ENCODE results near the gene MYLK.
A peak's percentile ranks its signal among the peaks of the same experiment; 100 is the strongest.
"Not testable (repeated sequence)": the region's sequence is repeated elsewhere in the genome, so short reads cannot be mapped to it uniquely, and the experiment has no call there.

Gene MYLK

DNA sequence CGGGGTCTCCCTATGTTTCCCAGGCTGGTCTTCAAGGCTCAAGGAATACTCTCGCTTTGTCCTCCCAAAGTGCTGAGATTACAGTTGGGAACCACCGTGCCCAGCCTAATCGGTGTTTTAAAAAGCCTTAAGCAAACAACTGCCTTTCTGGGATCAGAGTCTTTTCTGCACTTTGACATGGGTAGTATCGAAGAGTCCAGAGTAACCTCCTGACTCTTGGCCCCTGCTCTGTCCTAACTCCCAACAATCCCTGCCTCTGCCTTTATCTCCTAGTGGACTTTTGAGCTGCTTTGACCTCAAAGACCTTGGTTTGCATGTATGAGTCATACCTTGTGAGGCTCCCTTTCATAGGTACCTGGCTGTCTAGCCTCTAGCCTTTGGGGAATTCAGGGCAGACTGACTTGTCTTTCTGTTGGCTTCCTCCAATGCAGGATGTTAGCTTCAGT, 278.3 kb downstream of the MYLK start:
- no peaks in the 10 kb centered on the region for H3K27me3 ChIP-seq (ENCODE audit: insufficient read depth, poor library complexity, severe bottlenecking)
- no peak overlapping the region for H3K4me3 ChIP-seq (ENCODE audit: severe bottlenecking)
- peak overlapping the region; percentile 94 for H3K27ac ChIP-seq (ENCODE audit: poor library complexity, severe bottlenecking)
- no peaks in the 10 kb centered on the region for H3K9me3 ChIP-seq (ENCODE audit: severe bottlenecking)
- DNase-seq (ENCODE audit: low spot score), result no peak
- H3K36me3 ChIP-seq (ENCODE audit: low read depth), result peaks cover 19% of the 10 kb centered on the region
- peak; percentile 60 for ATAC-seq (ENCODE audit: low read depth)
- peaks cover 56% of the 10 kb centered on the region for H3K4me1 ChIP-seq (ENCODE audit: insufficient read depth, poor library complexity, severe bottlenecking)
- TF ChIP-seq, protein P1, sequence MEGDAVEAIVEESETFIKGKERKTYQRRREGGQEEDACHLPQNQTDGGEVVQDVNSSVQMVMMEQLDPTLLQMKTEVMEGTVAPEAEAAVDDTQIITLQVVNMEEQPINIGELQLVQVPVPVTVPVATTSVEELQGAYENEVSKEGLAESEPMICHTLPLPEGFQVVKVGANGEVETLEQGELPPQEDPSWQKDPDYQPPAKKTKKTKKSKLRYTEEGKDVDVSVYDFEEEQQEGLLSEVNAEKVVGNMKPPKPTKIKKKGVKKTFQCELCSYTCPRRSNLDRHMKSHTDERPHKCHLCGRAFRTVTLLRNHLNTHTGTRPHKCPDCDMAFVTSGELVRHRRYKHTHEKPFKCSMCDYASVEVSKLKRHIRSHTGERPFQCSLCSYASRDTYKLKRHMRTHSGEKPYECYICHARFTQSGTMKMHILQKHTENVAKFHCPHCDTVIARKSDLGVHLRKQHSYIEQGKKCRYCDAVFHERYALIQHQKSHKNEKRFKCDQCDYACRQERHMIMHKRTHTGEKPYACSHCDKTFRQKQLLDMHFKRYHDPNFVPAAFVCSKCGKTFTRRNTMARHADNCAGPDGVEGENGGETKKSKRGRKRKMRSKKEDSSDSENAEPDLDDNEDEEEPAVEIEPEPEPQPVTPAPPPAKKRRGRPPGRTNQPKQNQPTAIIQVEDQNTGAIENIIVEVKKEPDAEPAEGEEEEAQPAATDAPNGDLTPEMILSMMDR (IDR thresholded peaks at IDR 0.05; ENCODE audit: poor library complexity, severe bottlenecking), result no peak

- DNase-seq (ENCODE audit: low spot score); H3K27me3 ChIP-seq (ENCODE audit: insufficient read depth, poor library complexity, severe bottlenecking); H3K36me3 ChIP-seq (ENCODE audit: low read depth); H3K9me3 ChIP-seq (ENCODE audit: severe bottlenecking); H3K4me3 ChIP-seq (ENCODE audit: severe bottlenecking); ATAC-seq (ENCODE audit: low read depth): not testable (repeated sequence)
- H3K4me1 ChIP-seq (ENCODE audit: insufficient read depth, poor library complexity, severe bottlenecking), result peaks cover 65% of the 10 kb centered on the region
- peak overlapping the region; percentile 94 for H3K27ac ChIP-seq (ENCODE audit: poor library complexity, severe bottlenecking)
These were observed 281.0 kb downstream of the MYLK start for GRCh38 chr3:123603153-123603552.

DNA sequence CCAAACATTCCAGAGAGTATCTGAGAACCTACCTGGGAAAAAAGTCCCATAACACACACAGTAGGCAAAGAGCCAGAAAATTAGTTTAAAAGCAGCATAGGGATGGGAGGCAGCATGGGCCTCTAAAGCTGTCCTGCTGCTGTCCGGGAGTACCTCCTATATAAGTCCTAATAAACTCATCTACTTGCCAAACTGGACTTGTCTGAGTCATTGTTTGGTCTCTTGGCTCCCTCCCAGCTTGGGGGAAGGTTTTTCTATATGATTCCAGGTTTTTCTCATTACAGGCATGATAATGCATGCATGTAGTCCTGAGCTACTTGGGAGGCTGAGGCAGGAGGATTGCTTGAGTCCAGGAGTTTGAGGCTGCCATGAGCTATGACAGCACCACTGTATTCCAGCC, 281.8 kb downstream of the MYLK start:
- peaks cover 72% of the 10 kb centered on the region for H3K4me1 ChIP-seq (ENCODE audit: insufficient read depth, poor library complexity, severe bottlenecking)

GRCh38 chr3:123600863-123601262, 283.3 kb downstream of the MYLK start:
- H3K4me3 ChIP-seq (ENCODE audit: severe bottlenecking); DNase-seq (ENCODE audit: low spot score); H3K36me3 ChIP-seq (ENCODE audit: low read depth); H3K27me3 ChIP-seq (ENCODE audit: insufficient read depth, poor library complexity, severe bottlenecking); H3K9me3 ChIP-seq (ENCODE audit: severe bottlenecking): not testable (repeated sequence)
- H3K4me1 ChIP-seq (ENCODE audit: insufficient read depth, poor library complexity, severe bottlenecking), result peaks cover 65% of the 10 kb centered on the region
- peak overlapping the region; percentile 94 for H3K27ac ChIP-seq (ENCODE audit: poor library complexity, severe bottlenecking)
- peak; percentile 47 for ATAC-seq (ENCODE audit: low read depth)

More for the DNA sequence above, 281.8 kb downstream of the MYLK start:
- Histone ChIP-seq H3K36me3 (ENCODE audit: low read depth) (peaks cover 6% of the 10 kb centered on the region), H3K4me3 (ENCODE audit: severe bottlenecking) (no peak overlapping the region), H3K9me3 (ENCODE audit: severe bottlenecking) (no peaks in the 10 kb centered on the region), H3K27me3 (ENCODE audit: insufficient read depth, poor library complexity, severe bottlenecking) (no peaks in the 10 kb centered on the region), H3K27ac (ENCODE audit: poor library complexity, severe bottlenecking) (peak overlapping the region; percentile 94)
- DNase-seq (ENCODE audit: low spot score) (no peak), ATAC-seq (ENCODE audit: low read depth) (peak; percentile 80)
- TF ChIP-seq, protein P1 (IDR thresholded peaks at IDR 0.05; ENCODE audit: poor library complexity, severe bottlenecking), result no peak

- DNase-seq (ENCODE audit: low spot score) (no peak), ATAC-seq (ENCODE audit: low read depth) (peak; percentile 11; the same call in 2 of the 3 replicates)
- Histone ChIP-seq H3K27me3 (ENCODE audit: insufficient read depth, poor library complexity, severe bottlenecking) (no peaks in the 10 kb centered on the region), H3K9me3 (ENCODE audit: severe bottlenecking) (no peaks in the 10 kb centered on the region), H3K4me3 (ENCODE audit: severe bottlenecking) (no peak overlapping the region), H3K4me1 (ENCODE audit: insufficient read depth, poor library complexity, severe bottlenecking) (peaks cover 38% of the 10 kb centered on the region), H3K36me3 (ENCODE audit: low read depth) (peaks cover 3% of the 10 kb centered on the region; the same call in 1 of the 2 replicates), H3K27ac (ENCODE audit: poor library complexity, severe bottlenecking) (no peak overlapping the region)
- TF ChIP-seq, protein P1 (IDR thresholded peaks at IDR 0.05; ENCODE audit: poor library complexity, severe bottlenecking), result no peak
These were observed 286.6 kb downstream of the MYLK start for GRCh38 chr3:123597561-123597960.

- H3K9me3 ChIP-seq (ENCODE audit: severe bottlenecking), result peaks cover 3% of the 10 kb centered on the region
- DNase-seq (ENCODE audit: low spot score) (no peak), ATAC-seq (ENCODE audit: low read depth) (no peak)
- no peak overlapping the region for H3K27ac ChIP-seq (ENCODE audit: poor library complexity, severe bottlenecking)
- TF ChIP-seq, protein P1 (IDR thresholded peaks at IDR 0.05; ENCODE audit: poor library complexity, severe bottlenecking), result no peak
- no peaks in the 10 kb centered on the region for H3K27me3 ChIP-seq (ENCODE audit: insufficient read depth, poor library complexity, severe bottlenecking)
- H3K36me3 ChIP-seq (ENCODE audit: low read depth), result peaks cover 11% of the 10 kb centered on the region
- peaks cover 19% of the 10 kb centered on the region for H3K4me1 ChIP-seq (ENCODE audit: insufficient read depth, poor library complexity, severe bottlenecking)
- H3K4me3 ChIP-seq (ENCODE audit: severe bottlenecking), result no peak overlapping the region
These were observed 288.5 kb downstream of the MYLK start for GRCh38 chr3:123595396-123596180.

All from RWPE2 (cell line).